Measurements from ENCODE around the gene TNFSF12.

DNA sequence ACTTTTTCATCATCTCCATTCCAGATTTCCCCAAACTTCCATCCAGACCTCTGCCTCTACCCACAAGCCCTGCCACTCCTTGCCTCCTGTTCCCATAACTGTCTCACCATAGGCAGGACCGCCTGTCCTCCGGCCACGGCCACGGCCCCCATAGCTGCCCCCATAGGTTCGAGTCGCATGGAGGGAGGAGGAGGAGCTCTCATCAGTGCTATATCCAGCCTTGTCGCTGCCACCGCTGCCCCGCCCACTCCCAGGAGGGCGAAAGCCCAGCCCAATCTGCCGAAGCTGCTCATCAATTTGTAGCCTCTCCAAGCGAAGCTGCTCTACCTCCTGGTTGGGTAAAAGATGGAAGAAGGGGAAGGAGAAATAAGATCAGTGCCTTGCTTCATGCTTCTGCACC, 44.4 kb downstream of the TNFSF12 start:
- TF ChIP-seq, protein P1, sequence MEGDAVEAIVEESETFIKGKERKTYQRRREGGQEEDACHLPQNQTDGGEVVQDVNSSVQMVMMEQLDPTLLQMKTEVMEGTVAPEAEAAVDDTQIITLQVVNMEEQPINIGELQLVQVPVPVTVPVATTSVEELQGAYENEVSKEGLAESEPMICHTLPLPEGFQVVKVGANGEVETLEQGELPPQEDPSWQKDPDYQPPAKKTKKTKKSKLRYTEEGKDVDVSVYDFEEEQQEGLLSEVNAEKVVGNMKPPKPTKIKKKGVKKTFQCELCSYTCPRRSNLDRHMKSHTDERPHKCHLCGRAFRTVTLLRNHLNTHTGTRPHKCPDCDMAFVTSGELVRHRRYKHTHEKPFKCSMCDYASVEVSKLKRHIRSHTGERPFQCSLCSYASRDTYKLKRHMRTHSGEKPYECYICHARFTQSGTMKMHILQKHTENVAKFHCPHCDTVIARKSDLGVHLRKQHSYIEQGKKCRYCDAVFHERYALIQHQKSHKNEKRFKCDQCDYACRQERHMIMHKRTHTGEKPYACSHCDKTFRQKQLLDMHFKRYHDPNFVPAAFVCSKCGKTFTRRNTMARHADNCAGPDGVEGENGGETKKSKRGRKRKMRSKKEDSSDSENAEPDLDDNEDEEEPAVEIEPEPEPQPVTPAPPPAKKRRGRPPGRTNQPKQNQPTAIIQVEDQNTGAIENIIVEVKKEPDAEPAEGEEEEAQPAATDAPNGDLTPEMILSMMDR (conservative IDR thresholded peaks at IDR 0.05; ENCODE audit: low read depth, low read length) = no peak
- no peak for TF ChIP-seq EZH2 (IDR thresholded peaks at IDR 0.05; ENCODE audit: low read length, unreplicated experiment)

Measured in PC-3 (cell line).